Aorta (tissue), 5 donors: ENCODE results near the gene PLD6. TPM values are rescaled to one million over a fixed set of nuclear protein-coding genes. Genes with fewer than 3 reads are reported as not detected.
A peak's percentile ranks its signal among the peaks of the same experiment; 100 is the strongest.

Experiments used
- ATAC-seq: fragments of 200-7000 bp; cut with Tn5 transposase; one replicate; pipeline ENCODE4 v1.9.1; 2022; ENCODE audit warnings: moderate library complexity; ENCODE audit not compliant: low FRiP score
- DNase-seq, 2 donors: peaks; one replicate each; pipeline ENCODE4 v3.0.0-alpha.2; 2020
- H3K27ac ChIP-seq, 2 donors: one replicate each; pipeline ENCODE4 v1.5.1; 2013; ENCODE audit warnings: low read length in 2 of 2, mild to moderate bottlenecking in 2 of 2, moderate library complexity in 2 of 2, control low read depth in 1 of 2, inconsistent platforms in 1 of 2, low read depth in 1 of 2
- H3K27me3 ChIP-seq, 2 donors: one replicate each; pipeline ENCODE4 v1.6.1; 2013; ENCODE audit warnings: control low read depth in 1 of 2, low read length in 1 of 2, mild to moderate bottlenecking in 1 of 2, moderate library complexity in 1 of 2; ENCODE audit not compliant: insufficient read depth in 2 of 2, control insufficient read depth in 1 of 2
- H3K36me3 ChIP-seq, 2 donors: one replicate each; pipeline ENCODE4 v1.6.1; 2013; ENCODE audit warnings: control low read depth in 1 of 2, low read length in 1 of 2, mild to moderate bottlenecking in 1 of 2; ENCODE audit not compliant: insufficient read depth in 2 of 2, control insufficient read depth in 1 of 2
- H3K4me1 ChIP-seq, 2 donors: one replicate each; pipeline ENCODE4 v1.6.1; 2013; ENCODE audit warnings: low read length in 2 of 2, control low read depth in 1 of 2, mild to moderate bottlenecking in 1 of 2, moderate library complexity in 1 of 2; ENCODE audit not compliant: insufficient read depth in 2 of 2, control insufficient read depth in 1 of 2
- H3K4me3 ChIP-seq, 2 donors: one replicate each; pipeline ENCODE4 v1.5.1; 2013; ENCODE audit warnings: low read length in 2 of 2, control low read depth in 1 of 2, mild to moderate bottlenecking in 1 of 2
- H3K9me3 ChIP-seq: one replicate; pipeline ENCODE4 v1.6.1; 2013; ENCODE audit warnings: mild to moderate bottlenecking, low read length; ENCODE audit not compliant: control insufficient read depth
- WGBS, 2 donors: extraction: QIAGEN DNeasy Blood & Tissue Kit; methylation state at CpG; one replicate each; pipeline ENCODE4 v1.1.7; 2013; 5-methylcytosine and 5-hydroxymethylcytosine counted together
- intact Hi-C, 2 donors: fragments of 100-400 bp; cut with DNase I; formaldehyde crosslinking; loops; one replicate each; pipeline versions ENCODE4 v1.14.2 to v1.15.0; 2022
- polyA plus RNA-seq, 2 donors: library from polyadenylated mRNA; stranded (reverse); fragments of 200-250 nt; gene quantifications; one replicate each; pipeline ENCODE4 v1.2.3, GENCODE V29; 2013
- total RNA-seq, 2 donors: library from RNA; stranded (reverse); fragmentation: NEBNext Ultra II Directional; extraction: Animal tissue kit (Norgen Biotek cat#: 25700); gene quantifications; one replicate each; pipeline ENCODE4 v1.2.1, GENCODE V29; 2021
- donor health status: healthy with polysubstance abuse.
- donor health status: Bipolar disorder and iron deficiency.
- donor health status: DM: no; HTN: no; CAD: no.
- donor health status: DM: no; HTN: no; CAD: no.
- donor health status: DM: yes; HTN: yes; CAD: no.

The PLD6 gene
- total and polyA plus RNA-seq, 4 donors, result 0.13 to 2.1 (median 1.5) TPM

- Histone ChIP-seq H3K4me3 (no peak overlapping the region), H3K4me1 (no peaks in the 10 kb centered on the region), H3K27me3 (no peaks in the 10 kb centered on the region), H3K27ac (no peak overlapping the region), H3K9me3 (no peaks in the 10 kb centered on the region), H3K36me3 (peaks cover 12 to 20% of the 10 kb centered on the region in 2 donors)
- no peak for ATAC-seq
- intact Hi-C loops, result no loop called here
- 92 to 94% methylated on average over 22 of the region's 22 CpGs for WGBS, 2 donors
- no peak for DNase-seq
Observed at GRCh38 chr17:17221329-17221728, 15.2 kb upstream of the PLD6 start.

- no peaks in the 10 kb centered on the region for H3K9me3 ChIP-seq
- no peak overlapping the region for H3K4me3 ChIP-seq
- intact Hi-C loops, result no loop called here
- peaks cover 12 to 17% of the 10 kb centered on the region in 2 donors for H3K36me3 ChIP-seq
- H3K4me1 ChIP-seq, result no peaks in the 10 kb centered on the region
- no peak overlapping the region for H3K27ac ChIP-seq
- DNase-seq (no peak), ATAC-seq (no peak)
- no peaks in the 10 kb centered on the region for H3K27me3 ChIP-seq
- 90 to 97% methylated on average over 8 of the region's 8 CpGs for WGBS, 2 donors
Observed at GRCh38 chr17:17220529-17220928, 14.4 kb upstream of the PLD6 start.

GRCh38 chr17:17217995-17218394 lies 11.9 kb upstream of the PLD6 start:
- Histone ChIP-seq H3K4me3 (no peak overlapping the region), H3K27me3 (no peaks in the 10 kb centered on the region), H3K4me1 (no peaks in the 10 kb centered on the region), H3K36me3 (peaks cover 12 to 18% of the 10 kb centered on the region in 2 donors), H3K27ac (no peak overlapping the region), H3K9me3 (no peaks in the 10 kb centered on the region)
- no peak for ATAC-seq
- WGBS, 2 donors, result 90 to 91% methylated on average over 3 of the region's 3 CpGs
- no peak for DNase-seq
- intact Hi-C loops, result no loop called here

DNA sequence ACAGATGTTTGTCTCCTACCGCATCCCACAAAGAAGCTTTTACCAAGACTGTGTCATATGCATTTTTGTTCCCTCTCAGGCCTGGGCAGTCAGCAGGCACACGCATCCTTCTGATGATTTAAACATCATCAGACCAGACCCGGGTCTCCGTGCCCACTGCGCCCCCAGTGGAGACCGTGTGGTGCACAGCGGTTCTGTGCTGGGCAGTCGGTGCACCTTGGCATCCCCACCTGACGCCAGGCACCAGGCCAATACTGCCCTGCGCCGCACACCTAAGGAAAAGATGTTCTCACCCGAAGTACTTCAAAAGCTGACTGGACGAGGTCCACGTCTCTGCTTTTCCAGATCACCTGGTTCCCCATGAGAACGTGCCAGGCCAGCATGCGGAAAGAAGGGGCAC lies 10.6 kb upstream of the PLD6 start:
- intact Hi-C loops, result no loop called here
- Histone ChIP-seq H3K4me1 (no peaks in the 10 kb centered on the region), H3K27me3 (no peaks in the 10 kb centered on the region), H3K27ac (no peak overlapping the region), H3K4me3 (no peak overlapping the region), H3K9me3 (no peaks in the 10 kb centered on the region), H3K36me3 (peaks cover 12 to 14% of the 10 kb centered on the region in 2 donors)
- ATAC-seq (peak; percentile 6), DNase-seq (no peak)
- 82 to 87% methylated on average over 16 of the region's 16 CpGs for WGBS, 2 donors

DNA sequence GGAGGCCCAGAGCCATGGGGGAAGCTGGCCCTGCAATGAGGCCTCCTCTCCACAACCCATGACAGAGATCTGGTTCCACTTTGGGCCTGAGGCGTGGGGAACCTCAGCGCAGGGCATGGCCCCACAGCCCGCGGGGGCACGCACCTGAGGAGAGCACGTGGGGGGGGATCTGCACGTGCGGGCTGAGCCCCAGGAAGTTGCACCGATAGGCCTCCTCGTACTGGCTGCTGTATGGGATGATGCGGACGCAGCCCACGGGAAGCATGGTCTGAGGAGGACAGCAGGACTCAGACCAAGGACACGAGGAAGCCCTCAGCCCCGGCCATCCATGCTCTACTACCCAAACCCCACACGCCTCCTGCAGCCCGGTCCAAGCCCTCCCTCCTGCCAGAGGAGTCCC lies 10.1 kb upstream of the PLD6 start:
- H3K27ac ChIP-seq, result no peak overlapping the region
- intact Hi-C loops, result no loop called here
- 89 to 90% methylated on average over 17 of the region's 17 CpGs for WGBS, 2 donors

GRCh38 chr17:17215575-17215974 lies 9.4 kb upstream of the PLD6 start:
- DNase-seq, result no peak
- H3K36me3 ChIP-seq, result peaks cover 9 to 10% of the 10 kb centered on the region in 2 donors
- H3K4me1 ChIP-seq, result no peaks in the 10 kb centered on the region
- no peak for ATAC-seq
- 82 to 84% methylated on average over 8 of the region's 8 CpGs for WGBS, 2 donors
- H3K27ac ChIP-seq, result no peak overlapping the region
- no peaks in the 10 kb centered on the region for H3K27me3 ChIP-seq
- intact Hi-C loops, result no loop called here
- H3K4me3 ChIP-seq, result no peak overlapping the region
- H3K9me3 ChIP-seq, result no peaks in the 10 kb centered on the region

More for the DNA sequence above, 10.1 kb upstream of the PLD6 start:
- Histone ChIP-seq H3K36me3 (peaks cover 10 to 11% of the 10 kb centered on the region in 2 donors), H3K4me1 (no peaks in the 10 kb centered on the region), H3K9me3 (no peaks in the 10 kb centered on the region), H3K4me3 (no peak overlapping the region), H3K27me3 (no peaks in the 10 kb centered on the region)
- ATAC-seq (no peak), DNase-seq (no peak)

DNA sequence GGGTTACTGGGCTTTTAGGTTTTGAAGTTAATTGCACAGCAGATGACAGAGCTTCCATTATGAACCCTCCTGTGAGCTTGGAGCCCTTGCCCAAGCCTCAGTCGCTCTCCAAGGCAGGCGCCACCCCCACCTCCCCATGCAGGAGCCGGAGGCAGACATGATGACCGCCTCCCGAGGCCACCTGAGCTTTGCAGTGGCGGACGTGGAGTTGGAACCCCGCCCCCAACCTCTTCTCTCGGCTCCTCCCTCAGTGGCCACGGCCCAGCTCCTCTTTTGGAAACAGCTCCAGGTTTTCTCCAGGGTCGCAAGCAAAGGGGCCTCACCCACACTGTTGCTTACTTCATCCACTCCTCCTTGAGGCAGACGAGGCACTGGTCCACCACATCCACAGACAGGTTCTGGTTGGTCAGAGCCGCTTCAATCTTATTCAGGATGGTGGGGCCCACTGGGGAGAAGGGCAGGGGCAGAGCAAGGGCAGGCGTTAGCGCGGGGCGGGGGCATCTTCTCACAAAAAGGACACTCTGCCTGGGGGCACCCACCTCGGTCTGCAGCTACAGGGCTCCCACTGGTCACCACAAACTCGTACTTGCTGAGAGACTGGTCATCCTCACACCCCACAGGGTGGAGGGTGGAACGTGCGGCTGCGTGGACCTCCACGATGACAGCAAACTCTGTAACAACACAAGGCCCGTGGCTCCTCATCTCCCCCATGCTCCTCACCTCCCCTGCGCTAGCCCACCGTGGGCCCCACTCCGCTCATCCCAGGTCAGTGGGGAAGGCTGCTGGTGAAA lies 8.7 kb upstream of the PLD6 start:
- no peak overlapping the region for H3K27ac ChIP-seq
- H3K9me3 ChIP-seq, result no peaks in the 10 kb centered on the region
- no peaks in the 10 kb centered on the region for H3K27me3 ChIP-seq
- H3K4me1 ChIP-seq, result no peaks in the 10 kb centered on the region
- no peak overlapping the region for H3K4me3 ChIP-seq
- DNase-seq (no peak), ATAC-seq (peak; percentile 11)
- 88 to 90% methylated on average over 27 of the region's 27 CpGs for WGBS, 2 donors
- peaks cover 9 to 10% of the 10 kb centered on the region in 2 donors for H3K36me3 ChIP-seq
- intact Hi-C loops, result no loop called here

DNA sequence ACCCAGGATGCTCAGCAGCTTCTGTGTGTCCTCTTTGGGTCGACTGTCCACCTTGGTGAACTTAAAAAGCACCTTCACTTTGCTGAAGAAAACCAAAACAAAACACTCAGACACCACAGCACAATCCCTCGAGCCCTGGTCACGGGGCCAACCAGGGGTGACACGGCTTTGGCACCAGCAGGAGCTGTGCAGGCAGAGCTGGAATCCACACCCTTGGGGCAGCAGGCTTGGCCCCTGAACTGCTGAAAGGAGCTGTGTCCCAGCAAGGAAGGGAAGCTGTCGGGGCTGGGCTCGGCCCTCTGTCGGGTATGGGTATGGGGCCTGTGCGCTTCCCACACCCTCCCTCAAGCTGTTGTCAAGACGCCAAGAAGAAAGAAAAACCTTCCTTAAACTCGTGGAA lies 7.6 kb upstream of the PLD6 start:
- H3K27ac ChIP-seq, result no peak overlapping the region
- 70 to 73% methylated on average over 10 of the region's 10 CpGs for WGBS, 2 donors
- intact Hi-C loops, result no loop called here

GRCh38 chr17:17207998-17208397 lies 1.9 kb upstream of the PLD6 start:
- no peak for ATAC-seq
- Histone ChIP-seq H3K4me3 (no peak overlapping the region), H3K36me3 (no peaks in the 10 kb centered on the region), H3K4me1 (no peaks in the 10 kb centered on the region), H3K9me3 (no peaks in the 10 kb centered on the region), H3K27ac (no peak overlapping the region), H3K27me3 (no peaks in the 10 kb centered on the region)
- WGBS, 2 donors, result 68 to 70% methylated on average over 8 of the region's 8 CpGs
- intact Hi-C loops, result loop anchor here in 1 of 2 donors (10.0 kb wide), 1 partner anchor 203 kb away; no protein-coding TSS in a partner anchor
- DNase-seq, result no peak

More for the DNA sequence above, 7.6 kb upstream of the PLD6 start:
- H3K4me1 ChIP-seq, result no peaks in the 10 kb centered on the region
- no peak for ATAC-seq
- no peaks in the 10 kb centered on the region for H3K9me3 ChIP-seq
- H3K27me3 ChIP-seq, result no peaks in the 10 kb centered on the region
- no peak overlapping the region for H3K4me3 ChIP-seq
- peaks cover 7 to 9% of the 10 kb centered on the region in 2 donors for H3K36me3 ChIP-seq
- no peak for DNase-seq
